Tibial nerve (tissue), 4 donors: Measurements from ENCODE around the gene MCM3AP.

Experiments used
- EP300 ChIP-seq, 2 donors: sonication (generic); formaldehyde crosslinking; IDR thresholded peaks; one replicate each; pipeline ENCODE4 v1.6.1; 2017; ENCODE audit warnings: antibody characterized with exemption in 2 of 2, mild to moderate bottlenecking in 1 of 2
- POLR2A ChIP-seq, 2 donors: fragments of 450-650 bp; IDR thresholded peaks; one replicate each; pipeline ENCODE4 v1.6.1; 2017; ENCODE audit warnings: antibody characterized with exemption in 2 of 2, mild to moderate bottlenecking in 2 of 2, moderate library complexity in 2 of 2
- TF ChIP-seq, protein P1 (sequence below), 5 experiments: fragments of 200-600 bp in 3 of 5; fragments of 450-650 bp in 2 of 5; sonication (generic) in 3 of 5; IDR thresholded peaks; one replicate each; pipeline ENCODE4 v1.5.1; 2016 to 2019; ENCODE audit warnings: antibody characterized with exemption in 5 of 5, mild to moderate bottlenecking in 3 of 5, moderate library complexity in 2 of 5

DNA sequence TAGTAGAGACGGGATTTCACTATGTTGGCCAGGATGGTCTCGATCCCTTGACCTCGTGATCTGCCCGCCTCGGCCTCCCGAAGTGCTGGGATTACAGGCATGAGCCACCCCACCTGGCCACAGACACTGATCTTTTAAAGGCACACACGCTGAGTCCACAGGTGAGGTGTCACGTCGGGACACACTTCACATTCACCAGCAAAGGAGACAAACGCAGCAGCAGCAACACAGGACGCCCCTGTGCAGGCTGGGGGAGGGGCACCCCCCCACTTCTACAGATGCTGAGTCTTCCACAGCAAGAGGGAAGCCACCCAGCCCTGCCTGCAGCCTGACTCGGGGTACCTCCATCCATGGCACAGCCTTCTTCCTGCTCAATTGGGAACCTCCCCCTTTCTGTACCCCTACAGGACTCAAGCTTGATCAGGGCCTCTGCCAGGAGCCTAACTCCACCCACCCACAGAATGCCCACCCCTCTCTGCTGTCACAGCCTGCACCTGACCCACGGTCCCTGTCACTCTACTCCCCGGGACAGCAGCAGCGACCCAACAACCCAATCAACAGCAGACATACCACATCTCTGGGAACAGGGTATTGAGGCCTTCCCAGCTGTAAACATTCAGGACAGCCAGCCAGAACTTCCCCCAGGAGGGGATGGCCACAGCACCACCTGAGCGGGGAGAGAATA, 66.4 kb downstream of the MCM3AP start:
- TF ChIP-seq, protein P1, sequence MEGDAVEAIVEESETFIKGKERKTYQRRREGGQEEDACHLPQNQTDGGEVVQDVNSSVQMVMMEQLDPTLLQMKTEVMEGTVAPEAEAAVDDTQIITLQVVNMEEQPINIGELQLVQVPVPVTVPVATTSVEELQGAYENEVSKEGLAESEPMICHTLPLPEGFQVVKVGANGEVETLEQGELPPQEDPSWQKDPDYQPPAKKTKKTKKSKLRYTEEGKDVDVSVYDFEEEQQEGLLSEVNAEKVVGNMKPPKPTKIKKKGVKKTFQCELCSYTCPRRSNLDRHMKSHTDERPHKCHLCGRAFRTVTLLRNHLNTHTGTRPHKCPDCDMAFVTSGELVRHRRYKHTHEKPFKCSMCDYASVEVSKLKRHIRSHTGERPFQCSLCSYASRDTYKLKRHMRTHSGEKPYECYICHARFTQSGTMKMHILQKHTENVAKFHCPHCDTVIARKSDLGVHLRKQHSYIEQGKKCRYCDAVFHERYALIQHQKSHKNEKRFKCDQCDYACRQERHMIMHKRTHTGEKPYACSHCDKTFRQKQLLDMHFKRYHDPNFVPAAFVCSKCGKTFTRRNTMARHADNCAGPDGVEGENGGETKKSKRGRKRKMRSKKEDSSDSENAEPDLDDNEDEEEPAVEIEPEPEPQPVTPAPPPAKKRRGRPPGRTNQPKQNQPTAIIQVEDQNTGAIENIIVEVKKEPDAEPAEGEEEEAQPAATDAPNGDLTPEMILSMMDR (IDR thresholded peaks at IDR 0.05), result no peak
- TF ChIP-seq POLR2A (IDR thresholded peaks at IDR 0.05) (no peak), EP300 (IDR thresholded peaks at IDR 0.05) (no peak)
